ENCODE measurements around the gene P4HA2. TPM values are rescaled to one million over a fixed set of nuclear protein-coding genes. Genes with fewer than 3 reads are reported as not detected.
A peak's percentile ranks its signal among the peaks of the same experiment; 100 is the strongest.

Gene P4HA2
- total and polyA plus RNA-seq, 2 of the 13 experiments (the other 11 are each of a cell fraction or from before 2014, with no cell fraction given), result 37.7 to 126 TPM

DNA sequence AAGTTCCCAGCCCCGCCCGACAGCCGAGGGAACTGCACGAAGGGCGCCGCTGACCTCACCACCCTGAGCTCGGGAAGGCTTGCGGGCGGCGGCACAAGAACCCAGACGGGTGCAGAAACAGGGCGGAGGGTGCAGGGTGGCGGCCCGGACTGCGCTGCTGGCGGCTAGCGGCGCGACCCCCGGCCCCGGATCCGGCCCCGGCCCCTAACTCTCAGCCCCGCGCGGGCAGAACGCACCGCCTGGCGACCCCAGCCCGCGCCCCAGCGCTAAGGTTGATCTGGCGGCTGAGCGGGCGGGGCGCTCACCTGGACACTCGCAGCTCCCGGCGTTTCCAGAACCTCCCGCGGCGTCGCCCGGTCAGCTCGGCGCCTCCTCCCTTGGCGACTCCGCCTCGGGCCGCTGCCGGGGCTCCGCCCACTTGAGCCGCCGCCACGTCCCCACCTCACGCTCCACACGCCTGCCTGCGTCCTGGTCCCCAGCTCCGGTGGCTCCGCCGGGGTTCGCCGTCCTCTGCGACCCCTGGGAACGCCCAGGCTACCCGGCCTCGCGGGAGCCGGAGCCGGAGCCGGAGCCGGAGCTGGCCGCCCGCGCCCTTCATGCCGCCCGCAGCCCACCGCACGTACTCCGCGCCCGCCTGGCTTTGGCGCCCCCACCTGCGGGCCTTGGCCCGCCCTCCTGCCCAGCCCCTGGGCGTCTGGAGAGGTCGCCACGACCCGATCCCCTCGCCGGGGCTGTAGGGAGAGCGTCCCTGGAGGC is at the start of gene P4HA2 (continued):
- no peak for TF ChIP-seq FUBP1 (CRISPR knock-in tag; IDR thresholded peaks at IDR 0.05; ENCODE audit: borderline replicate concordance)
- TF ChIP-seq ZNF839 (CRISPR knock-in tag; IDR thresholded peaks at IDR 0.05; ENCODE audit: borderline replicate concordance), result no peak
- 0 out of 2 replicates have a peak, but pooled peaks have one; percentile 27 for TF ChIP-seq ZNF337 (CRISPR knock-in tag; IDR thresholded peaks at IDR 0.05; ENCODE audit: borderline replicate concordance, low read depth)
- no peak; the same call in 1 of the 2 replicates for TF ChIP-seq HDAC1 (CRISPR knock-in tag; IDR thresholded peaks at IDR 0.05)
- TF ChIP-seq MYC (CRISPR knock-in tag; IDR thresholded peaks at IDR 0.05; ENCODE audit: borderline replicate concordance), result peak; percentile 66; the same call in 1 of the 2 replicates
- TF ChIP-seq ARNTL (CRISPR knock-in tag; IDR thresholded peaks at IDR 0.05), result no peak; the same call in 1 of the 2 replicates
- TF ChIP-seq, protein P1, sequence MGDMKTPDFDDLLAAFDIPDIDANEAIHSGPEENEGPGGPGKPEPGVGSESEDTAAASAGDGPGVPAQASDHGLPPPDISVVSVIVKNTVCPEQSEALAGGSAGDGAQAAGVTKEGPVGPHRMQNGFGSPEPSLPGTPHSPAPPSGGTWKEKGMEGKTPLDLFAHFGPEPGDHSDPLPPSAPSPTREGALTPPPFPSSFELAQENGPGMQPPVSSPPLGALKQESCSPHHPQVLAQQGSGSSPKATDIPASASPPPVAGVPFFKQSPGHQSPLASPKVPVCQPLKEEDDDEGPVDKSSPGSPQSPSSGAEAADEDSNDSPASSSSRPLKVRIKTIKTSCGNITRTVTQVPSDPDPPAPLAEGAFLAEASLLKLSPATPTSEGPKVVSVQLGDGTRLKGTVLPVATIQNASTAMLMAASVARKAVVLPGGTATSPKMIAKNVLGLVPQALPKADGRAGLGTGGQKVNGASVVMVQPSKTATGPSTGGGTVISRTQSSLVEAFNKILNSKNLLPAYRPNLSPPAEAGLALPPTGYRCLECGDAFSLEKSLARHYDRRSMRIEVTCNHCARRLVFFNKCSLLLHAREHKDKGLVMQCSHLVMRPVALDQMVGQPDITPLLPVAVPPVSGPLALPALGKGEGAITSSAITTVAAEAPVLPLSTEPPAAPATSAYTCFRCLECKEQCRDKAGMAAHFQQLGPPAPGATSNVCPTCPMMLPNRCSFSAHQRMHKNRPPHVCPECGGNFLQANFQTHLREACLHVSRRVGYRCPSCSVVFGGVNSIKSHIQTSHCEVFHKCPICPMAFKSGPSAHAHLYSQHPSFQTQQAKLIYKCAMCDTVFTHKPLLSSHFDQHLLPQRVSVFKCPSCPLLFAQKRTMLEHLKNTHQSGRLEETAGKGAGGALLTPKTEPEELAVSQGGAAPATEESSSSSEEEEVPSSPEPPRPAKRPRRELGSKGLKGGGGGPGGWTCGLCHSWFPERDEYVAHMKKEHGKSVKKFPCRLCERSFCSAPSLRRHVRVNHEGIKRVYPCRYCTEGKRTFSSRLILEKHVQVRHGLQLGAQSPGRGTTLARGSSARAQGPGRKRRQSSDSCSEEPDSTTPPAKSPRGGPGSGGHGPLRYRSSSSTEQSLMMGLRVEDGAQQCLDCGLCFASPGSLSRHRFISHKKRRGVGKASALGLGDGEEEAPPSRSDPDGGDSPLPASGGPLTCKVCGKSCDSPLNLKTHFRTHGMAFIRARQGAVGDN (CRISPR knock-in tag; IDR thresholded peaks at IDR 0.05), result peak; percentile 95
- TF ChIP-seq ZNF20 (CRISPR knock-in tag; IDR thresholded peaks at IDR 0.05), result no peak
- TF ChIP-seq SRSF4 (IDR thresholded peaks at IDR 0.05; ENCODE audit: low read depth, low read length, poor library complexity, severe bottlenecking), result no peak
- TF ChIP-seq ZNF329 (CRISPR knock-in tag; IDR thresholded peaks at IDR 0.05; ENCODE audit: low read depth), result no peak; the same call in 1 of the 2 replicates
- no peak for TF ChIP-seq GATAD2A (CRISPR knock-in tag; IDR thresholded peaks at IDR 0.05)
- no peak for TF ChIP-seq ZNF781 (CRISPR knock-in tag; IDR thresholded peaks at IDR 0.05; ENCODE audit: borderline replicate concordance, not compliant biosample characterization)
- TF ChIP-seq NFAT5 (CRISPR knock-in tag; IDR thresholded peaks at IDR 0.05), result peak; percentile 33; the same call in 1 of the 2 replicates
- TF ChIP-seq MEIS2 (CRISPR knock-in tag; IDR thresholded peaks at IDR 0.05), result no peak
- no peak for TF ChIP-seq RORA (CRISPR knock-in tag; IDR thresholded peaks at IDR 0.05)
- no peak for TF ChIP-seq KDM1A (CRISPR knock-in tag; IDR thresholded peaks at IDR 0.05)
